SK-N-SH (cell line): ENCODE results near the gene CCDC138. TPM values are rescaled to one million over a fixed set of nuclear protein-coding genes. Genes with fewer than 3 reads are reported as not detected.

Experiments
- CTCF ChIA-PET: fragments of 300-600, 350-600 bp; formaldehyde crosslinking; extraction: SDS; loops from one replicate; lab custom pipeline; 2021; lab: Yijun Ruan, JAX
- POLR2A ChIA-PET: fragments of 350-600 bp; sonication (Branson Sonifier 250); formaldehyde crosslinking; extraction: SDS; loops from one replicate; lab custom pipeline; 2020; ENCODE audit warnings: antibody characterized with exemption, inconsistent platforms; lab: Yijun Ruan, JAX
- DNase-seq: peaks from one replicate; pipeline ENCODE4 v3.0.0; 2012
- H2AFZ ChIP-seq: fragments of 200-600 bp; sonication (generic); 2 replicates; pipeline ENCODE4 v1.8.1; 2016; ENCODE audit warnings: antibody characterized with exemption, mild to moderate bottlenecking, low read depth
- H3F3A ChIP-seq: fragments of 200-600 bp; sonication (generic); replicated peaks from 2 replicates; pipeline ENCODE3; 2016; ENCODE audit warnings: antibody characterized with exemption, mild to moderate bottlenecking; ENCODE audit not compliant: insufficient read depth
- H3K27ac ChIP-seq, 2 experiments: fragments of 200-500 bp in 1 of 2; fragments of 200-600 bp in 1 of 2; sonication (Bioruptor generic) in 1 of 2; sonication (generic), shearing (Covaris generic) in 1 of 2; 2 replicates each; pipeline versions ENCODE4 v1.5.1 to v1.6.1; 2014 to 2016; ENCODE audit warnings: low read depth in 2 of 2, inconsistent platforms in 1 of 2, low read length in 1 of 2, mild to moderate bottlenecking in 1 of 2, mixed read lengths in 1 of 2
- H3K27me3 ChIP-seq: fragments of 200-600 bp; sonication (generic), shearing (Covaris generic); 2 replicates; pipeline ENCODE4 v1.6.1; 2016; ENCODE audit warnings: mixed run types; ENCODE audit not compliant: insufficient read depth
- H3K36me3 ChIP-seq, 2 experiments: fragments of 200-500 bp in 1 of 2; fragments of 200-600 bp in 1 of 2; sonication (Bioruptor generic) in 1 of 2; sonication (generic) in 1 of 2; replicated peaks in 1 of 2; 2 replicates each; pipeline versions ENCODE3 to v1.5.1; 2014 to 2016; ENCODE audit warnings: low read length in 1 of 2, mild to moderate bottlenecking in 1 of 2; ENCODE audit not compliant: insufficient read depth in 2 of 2, control insufficient read depth in 1 of 2
- H3K4me1 ChIP-seq, 2 experiments: fragments of 200-500 bp in 1 of 2; fragments of 200-600 bp in 1 of 2; sonication (Bioruptor generic) in 1 of 2; sonication (generic), shearing (Covaris generic) in 1 of 2; 2 replicates each; pipeline versions ENCODE4 v1.5.1 to v1.6.1; 2014 to 2016; ENCODE audit warnings: low read depth in 1 of 2, low read length in 1 of 2, mixed run types in 1 of 2; ENCODE audit not compliant: insufficient read depth in 2 of 2, control insufficient read depth in 1 of 2
- H3K4me2 ChIP-seq: fragments of 200-600 bp; sonication (generic), shearing (Covaris generic); 2 replicates; pipeline ENCODE4 v1.6.1; 2017; ENCODE audit warnings: mixed run types
- H3K4me3 ChIP-seq, 2 experiments: fragments of 200-500 bp in 1 of 2; fragments of 200-600 bp in 1 of 2; sonication (Bioruptor generic) in 1 of 2; sonication (generic), shearing (Covaris generic) in 1 of 2; 2 replicates each; pipeline versions ENCODE4 v1.5.1 to v1.8.1; 2014 to 2016; ENCODE audit warnings: low read depth in 2 of 2, inconsistent platforms in 1 of 2, low read length in 1 of 2, mild to moderate bottlenecking in 1 of 2, mixed read lengths in 1 of 2, moderate library complexity in 1 of 2
- H3K79me2 ChIP-seq: fragments of 200-600 bp; sonication (generic); 2 replicates; pipeline ENCODE4 v1.8.1; 2017; ENCODE audit warnings: mild to moderate bottlenecking; ENCODE audit not compliant: insufficient read depth
- H3K9ac ChIP-seq: fragments of 200-600 bp; sonication (generic); 2 replicates; pipeline ENCODE4 v1.6.1; 2017; ENCODE audit warnings: mixed run types
- H3K9me2 ChIP-seq: fragments of 200-600 bp; sonication (generic); 2 replicates; pipeline ENCODE4 v1.6.1; 2017; ENCODE audit warnings: mixed run types
- H3K9me3 ChIP-seq: fragments of 200-600 bp; sonication (generic); 2 replicates; pipeline ENCODE4 v1.6.1; 2017; ENCODE audit warnings: mixed run types, mild to moderate bottlenecking, moderate library complexity
- H4K20me1 ChIP-seq: fragments of 200-600 bp; sonication (generic); 2 replicates; pipeline ENCODE4 v1.6.1; 2017; ENCODE audit warnings: mild to moderate bottlenecking, mixed run types; ENCODE audit not compliant: insufficient read depth
- CHD2 ChIP-seq: fragments of 150-350 bp; IDR thresholded peaks from 2 replicates; pipeline ENCODE4 v1.6.1; 2018; ENCODE audit warnings: low read length; ENCODE audit not compliant: partially characterized antibody
- CTCF ChIP-seq: fragments of 200-600 bp; sonication (generic); IDR thresholded peaks from 2 replicates; pipeline ENCODE4 v1.6.1; 2017; ENCODE audit warnings: antibody characterized with exemption, mild to moderate bottlenecking, moderate library complexity
- ELF1 ChIP-seq: IDR thresholded peaks from 2 replicates; pipeline ENCODE4 v1.4.0; 2012
- EP300 ChIP-seq, 2 experiments: IDR thresholded peaks; 2 replicates each; pipeline versions ENCODE4 v1.4.0 to v1.6.1; 2012; ENCODE audit warnings: borderline replicate concordance in 1 of 2, low read depth in 1 of 2, low read length in 1 of 2
- FOXM1 ChIP-seq: IDR thresholded peaks from 2 replicates; pipeline ENCODE4 v1.4.0; 2012; ENCODE audit warnings: low read depth, mild to moderate bottlenecking
- GABPA ChIP-seq: IDR thresholded peaks from 2 replicates; pipeline ENCODE4 v1.4.0; 2012; ENCODE audit warnings: low read depth, mild to moderate bottlenecking
- GATA2 ChIP-seq: sonication (generic); formaldehyde crosslinking; IDR thresholded peaks from 2 replicates; pipeline ENCODE4 v1.5.0; 2020; ENCODE audit warnings: mild to moderate bottlenecking, missing genetic modification reagents
- JUND ChIP-seq: IDR thresholded peaks from 2 replicates; pipeline ENCODE4 v1.4.0; 2012
- POLR2AphosphoS5 ChIP-seq: IDR thresholded peaks from 2 replicates; pipeline ENCODE4 v1.6.1; 2012; ENCODE audit warnings: low read depth, low read length
- RAD21 ChIP-seq: IDR thresholded peaks from 2 replicates; pipeline ENCODE4 v1.6.1; 2012; ENCODE audit warnings: mild to moderate bottlenecking, low read length
- REST ChIP-seq: IDR thresholded peaks from 2 replicates; pipeline ENCODE4 v1.6.1; 2012; ENCODE audit warnings: mild to moderate bottlenecking, low read depth, low read length, moderate library complexity
- RFX5 ChIP-seq: IDR thresholded peaks from 2 replicates; pipeline ENCODE4 v1.6.1; 2012; ENCODE audit warnings: mild to moderate bottlenecking, improper control_type of control experiment, low read length
- TCF12 ChIP-seq: IDR thresholded peaks from 2 replicates; pipeline ENCODE4 v1.4.0; 2012
- USF1 ChIP-seq: IDR thresholded peaks from 2 replicates; pipeline ENCODE4 v1.4.0; 2012; ENCODE audit warnings: low read depth, borderline replicate concordance
- USF2 ChIP-seq: fragments of 150-350 bp; IDR thresholded peaks from 2 replicates; pipeline ENCODE4 v1.6.1; 2017; ENCODE audit warnings: antibody characterized with exemption, low read length, low read depth, borderline replicate concordance
- YY1 ChIP-seq: IDR thresholded peaks from 2 replicates; pipeline ENCODE4 v1.4.0; 2012; ENCODE audit warnings: low read depth, mild to moderate bottlenecking
- ZBTB33 ChIP-seq: IDR thresholded peaks from 2 replicates; pipeline ENCODE4 v1.4.0; 2012; ENCODE audit warnings: low read depth, borderline replicate concordance
- WGBS: methylation state at CpG from one replicate; pipeline ENCODE4 v1.1.6; 2017; ENCODE audit warnings: low lambda C conversion rate; 5-methylcytosine and 5-hydroxymethylcytosine counted together
- polyA plus RNA-seq, 3 experiments: library from polyadenylated mRNA; depleted of rRNA; stranded (reverse); fragments of >200 nt; gene quantifications; 2 replicates each; pipeline ENCODE4 v1.2.3, GENCODE V29; 2012

The CCDC138 gene
- polyA plus RNA-seq, 1 of the 3 experiments (the other 2 are of a cell fraction) = 1.2 TPM

DNA sequence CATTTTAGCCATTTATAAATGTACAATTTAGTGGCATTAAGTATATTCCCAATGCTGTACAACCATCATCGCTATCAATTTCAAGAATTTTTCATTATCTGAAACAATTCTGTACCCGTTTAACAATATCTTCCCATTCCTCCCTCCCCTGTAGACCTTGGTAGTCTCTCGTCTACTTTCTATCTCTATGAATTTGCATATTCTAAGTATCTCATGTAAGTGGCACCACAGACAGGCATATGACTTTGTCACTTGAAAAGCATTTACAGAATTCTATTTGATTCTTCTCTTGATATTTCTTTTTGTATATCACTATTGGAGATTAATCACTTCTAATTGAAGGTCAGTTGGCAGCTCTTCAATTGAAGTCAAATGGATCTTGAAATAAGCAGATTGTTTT lies 48.0 kb downstream of the CCDC138 start:
- TF ChIP-seq CHD2 = no peak
- no peak for TF ChIP-seq EP300 (IDR thresholded peaks at IDR 0.05; ENCODE audit: borderline replicate concordance in 1 of 2, low read depth in 1 of 2, low read length in 1 of 2)
- TF ChIP-seq TCF12 = no peak
- TF ChIP-seq CTCF = no peak
- TF ChIP-seq GATA2 (CRISPR knock-in tag) = no peak
- TF ChIP-seq POLR2AphosphoS5 = no peak
- no peak for TF ChIP-seq RFX5
- TF ChIP-seq ZBTB33 = no peak
- no peak for TF ChIP-seq USF1
- TF ChIP-seq FOXM1 = no peak
- TF ChIP-seq ELF1 = no peak
- no peak for TF ChIP-seq RAD21
- TF ChIP-seq GABPA = no peak
- TF ChIP-seq YY1 = no peak
- TF ChIP-seq JUND = no peak
- no peak for TF ChIP-seq USF2
- TF ChIP-seq REST = no peak
- H4K20me1 ChIP-seq = no peaks in the 10 kb centered on the region
- no peaks in the 10 kb centered on the region for H3K4me1 ChIP-seq
- ChIA-PET POLR2A (no interaction called here), CTCF (interaction anchor here (0.9 to 1.3 kb wide), 2 partner anchors 27 to 199 kb away, joined by 3 read pairs; no protein-coding TSS in a partner anchor)
- WGBS = 93% methylated on average over 3 of the region's 3 CpGs
- peaks cover 15% of the 10 kb centered on the region; the same call in 1 of the 2 replicates for H3K9me3 ChIP-seq
- H3K27ac ChIP-seq = no peak overlapping the region
- peaks cover 5 to 26% of the 10 kb centered on the region in 2 experiments for H3K36me3 ChIP-seq
- DNase-seq = no peak
- H3K4me3 ChIP-seq = no peak overlapping the region
- no peaks in the 10 kb centered on the region for H3K79me2 ChIP-seq
- peaks cover 3% of the 10 kb centered on the region for H3F3A ChIP-seq
- no peaks in the 10 kb centered on the region for H3K9me2 ChIP-seq
- H3K9ac ChIP-seq = no peak overlapping the region
- no peak overlapping the region for H3K4me2 ChIP-seq
- no peaks in the 10 kb centered on the region for H3K27me3 ChIP-seq
- H2AFZ ChIP-seq = no peak overlapping the region
